SK-N-SH (cell line): Measurements from ENCODE around the gene SEBOX. TPM values are rescaled to one million over a fixed set of nuclear protein-coding genes. Genes with fewer than 3 reads are reported as not detected.

Experiments used
- CTCF ChIA-PET: fragments of 300-600, 350-600 bp; formaldehyde crosslinking; extraction: SDS; loops from one replicate; lab custom pipeline; 2021; lab: Yijun Ruan, JAX
- POLR2A ChIA-PET: fragments of 350-600 bp; sonication (Branson Sonifier 250); formaldehyde crosslinking; extraction: SDS; loops from one replicate; lab custom pipeline; 2020; ENCODE audit warnings: antibody characterized with exemption, inconsistent platforms; lab: Yijun Ruan, JAX
- DNase-seq: peaks from one replicate; pipeline ENCODE4 v3.0.0; 2012
- H2AFZ ChIP-seq: fragments of 200-600 bp; sonication (generic); 2 replicates; pipeline ENCODE4 v1.8.1; 2016; ENCODE audit warnings: antibody characterized with exemption, mild to moderate bottlenecking, low read depth
- H3F3A ChIP-seq: fragments of 200-600 bp; sonication (generic); replicated peaks from 2 replicates; pipeline ENCODE3; 2016; ENCODE audit warnings: antibody characterized with exemption, mild to moderate bottlenecking; ENCODE audit not compliant: insufficient read depth
- H3K27ac ChIP-seq, 2 experiments: fragments of 200-500 bp in 1 of 2; fragments of 200-600 bp in 1 of 2; sonication (Bioruptor generic) in 1 of 2; sonication (generic), shearing (Covaris generic) in 1 of 2; 2 replicates each; pipeline versions ENCODE4 v1.5.1 to v1.6.1; 2014 to 2016; ENCODE audit warnings: low read depth in 2 of 2, inconsistent platforms in 1 of 2, low read length in 1 of 2, mild to moderate bottlenecking in 1 of 2, mixed read lengths in 1 of 2
- H3K27me3 ChIP-seq: fragments of 200-600 bp; sonication (generic), shearing (Covaris generic); 2 replicates; pipeline ENCODE4 v1.6.1; 2016; ENCODE audit warnings: mixed run types; ENCODE audit not compliant: insufficient read depth
- H3K36me3 ChIP-seq, 2 experiments: fragments of 200-500 bp in 1 of 2; fragments of 200-600 bp in 1 of 2; sonication (Bioruptor generic) in 1 of 2; sonication (generic) in 1 of 2; replicated peaks in 1 of 2; 2 replicates each; pipeline versions ENCODE3 to v1.5.1; 2014 to 2016; ENCODE audit warnings: low read length in 1 of 2, mild to moderate bottlenecking in 1 of 2; ENCODE audit not compliant: insufficient read depth in 2 of 2, control insufficient read depth in 1 of 2
- H3K4me1 ChIP-seq, 2 experiments: fragments of 200-500 bp in 1 of 2; fragments of 200-600 bp in 1 of 2; sonication (Bioruptor generic) in 1 of 2; sonication (generic), shearing (Covaris generic) in 1 of 2; 2 replicates each; pipeline versions ENCODE4 v1.5.1 to v1.6.1; 2014 to 2016; ENCODE audit warnings: low read depth in 1 of 2, low read length in 1 of 2, mixed run types in 1 of 2; ENCODE audit not compliant: insufficient read depth in 2 of 2, control insufficient read depth in 1 of 2
- H3K4me2 ChIP-seq: fragments of 200-600 bp; sonication (generic), shearing (Covaris generic); 2 replicates; pipeline ENCODE4 v1.6.1; 2017; ENCODE audit warnings: mixed run types
- H3K4me3 ChIP-seq, 2 experiments: fragments of 200-500 bp in 1 of 2; fragments of 200-600 bp in 1 of 2; sonication (Bioruptor generic) in 1 of 2; sonication (generic), shearing (Covaris generic) in 1 of 2; 2 replicates each; pipeline versions ENCODE4 v1.5.1 to v1.8.1; 2014 to 2016; ENCODE audit warnings: low read depth in 2 of 2, inconsistent platforms in 1 of 2, low read length in 1 of 2, mild to moderate bottlenecking in 1 of 2, mixed read lengths in 1 of 2, moderate library complexity in 1 of 2
- H3K79me2 ChIP-seq: fragments of 200-600 bp; sonication (generic); 2 replicates; pipeline ENCODE4 v1.8.1; 2017; ENCODE audit warnings: mild to moderate bottlenecking; ENCODE audit not compliant: insufficient read depth
- H3K9ac ChIP-seq: fragments of 200-600 bp; sonication (generic); 2 replicates; pipeline ENCODE4 v1.6.1; 2017; ENCODE audit warnings: mixed run types
- H3K9me2 ChIP-seq: fragments of 200-600 bp; sonication (generic); 2 replicates; pipeline ENCODE4 v1.6.1; 2017; ENCODE audit warnings: mixed run types
- H3K9me3 ChIP-seq: fragments of 200-600 bp; sonication (generic); 2 replicates; pipeline ENCODE4 v1.6.1; 2017; ENCODE audit warnings: mixed run types, mild to moderate bottlenecking, moderate library complexity
- H4K20me1 ChIP-seq: fragments of 200-600 bp; sonication (generic); 2 replicates; pipeline ENCODE4 v1.6.1; 2017; ENCODE audit warnings: mild to moderate bottlenecking, mixed run types; ENCODE audit not compliant: insufficient read depth
- ELF1 ChIP-seq: IDR thresholded peaks from 2 replicates; pipeline ENCODE4 v1.4.0; 2012
- EP300 ChIP-seq, 2 experiments: IDR thresholded peaks; 2 replicates each; pipeline versions ENCODE4 v1.4.0 to v1.6.1; 2012; ENCODE audit warnings: borderline replicate concordance in 1 of 2, low read depth in 1 of 2, low read length in 1 of 2
- FOSL2 ChIP-seq: IDR thresholded peaks from 2 replicates; pipeline ENCODE4 v1.4.0; 2012; ENCODE audit warnings: low read depth, mild to moderate bottlenecking, moderate library complexity, borderline replicate concordance
- FOXJ3 ChIP-seq: sonication (generic); formaldehyde crosslinking; IDR thresholded peaks from 2 replicates; pipeline ENCODE4 v1.5.1; 2020; ENCODE audit warnings: mild to moderate bottlenecking, missing genetic modification reagents
- GATA2 ChIP-seq: sonication (generic); formaldehyde crosslinking; IDR thresholded peaks from 2 replicates; pipeline ENCODE4 v1.5.0; 2020; ENCODE audit warnings: mild to moderate bottlenecking, missing genetic modification reagents
- MEF2A ChIP-seq: IDR thresholded peaks from 2 replicates; pipeline ENCODE4 v1.4.0; 2012; ENCODE audit warnings: low read depth, borderline replicate concordance
- NFIC ChIP-seq: IDR thresholded peaks from 2 replicates; pipeline ENCODE4 v1.4.0; 2012; ENCODE audit warnings: borderline replicate concordance
- POLR2AphosphoS5 ChIP-seq: IDR thresholded peaks from 2 replicates; pipeline ENCODE4 v1.6.1; 2012; ENCODE audit warnings: low read depth, low read length
- RAD21 ChIP-seq: IDR thresholded peaks from 2 replicates; pipeline ENCODE4 v1.6.1; 2012; ENCODE audit warnings: mild to moderate bottlenecking, low read length
- RCOR1 ChIP-seq: fragments of 150-350 bp; IDR thresholded peaks from 2 replicates; pipeline ENCODE4 v1.6.1; 2017; ENCODE audit warnings: antibody characterized with exemption, low read length
- RFX5 ChIP-seq: IDR thresholded peaks from 2 replicates; pipeline ENCODE4 v1.6.1; 2012; ENCODE audit warnings: mild to moderate bottlenecking, improper control_type of control experiment, low read length
- RXRA ChIP-seq: IDR thresholded peaks from 2 replicates; pipeline ENCODE4 v1.4.0; 2012; ENCODE audit warnings: low read depth, mild to moderate bottlenecking, borderline replicate concordance
- SIN3A ChIP-seq: IDR thresholded peaks from 2 replicates; pipeline ENCODE4 v1.6.1; 2012; ENCODE audit warnings: low read depth, mild to moderate bottlenecking, low read length, moderate library complexity, borderline replicate concordance
- SMC3 ChIP-seq: IDR thresholded peaks from 2 replicates; pipeline ENCODE4 v1.6.1; 2012; ENCODE audit warnings: low read depth, low read length, improper control_type of control experiment
- TAF1 ChIP-seq: IDR thresholded peaks from 2 replicates; pipeline ENCODE4 v1.6.1; 2012; ENCODE audit warnings: low read depth, mild to moderate bottlenecking, low read length, moderate library complexity, borderline replicate concordance
- TCF12 ChIP-seq: IDR thresholded peaks from 2 replicates; pipeline ENCODE4 v1.4.0; 2012
- TEAD4 ChIP-seq: IDR thresholded peaks from 2 replicates; pipeline ENCODE4 v1.4.0; 2012; ENCODE audit warnings: mild to moderate bottlenecking, borderline replicate concordance; ENCODE audit not compliant: insufficient read depth
- YY1 ChIP-seq: IDR thresholded peaks from 2 replicates; pipeline ENCODE4 v1.4.0; 2012; ENCODE audit warnings: low read depth, mild to moderate bottlenecking
- WGBS: methylation state at CpG from one replicate; pipeline ENCODE4 v1.1.6; 2017; ENCODE audit warnings: low lambda C conversion rate; 5-methylcytosine and 5-hydroxymethylcytosine counted together
- polyA plus RNA-seq, 3 experiments: library from polyadenylated mRNA; depleted of rRNA; stranded (reverse); fragments of >200 nt; gene quantifications; 2 replicates each; pipeline ENCODE4 v1.2.3, GENCODE V29; 2012
- TF ChIP-seq, protein P1 (sequence below): fragments of 150-350 bp; IDR thresholded peaks from 2 replicates; pipeline ENCODE4 v1.6.1; 2017; ENCODE audit warnings: antibody characterized with exemption, low read length, low read depth, borderline replicate concordance
- TF ChIP-seq, protein P2 (sequence below): IDR thresholded peaks from 2 replicates; pipeline ENCODE4 v1.4.0; 2012; ENCODE audit warnings: low read depth
- TF ChIP-seq, protein P3 (sequence below): fragments of 200-600 bp; sonication (generic); IDR thresholded peaks from 2 replicates; pipeline ENCODE4 v1.6.1; 2017; ENCODE audit warnings: antibody characterized with exemption, mild to moderate bottlenecking, moderate library complexity
- TF ChIP-seq, protein P4 (sequence below): IDR thresholded peaks from 2 replicates; pipeline ENCODE4; 2012
- TF ChIP-seq, protein P5 (sequence below): fragments of 150-350 bp; IDR thresholded peaks from 2 replicates; pipeline ENCODE4 v1.6.1; 2016; ENCODE audit warnings: mild to moderate bottlenecking, low read depth, low read length
- TF ChIP-seq, protein P6 (sequence below): IDR thresholded peaks from 2 replicates; pipeline ENCODE4 v1.6.1; 2012; ENCODE audit warnings: mild to moderate bottlenecking, low read depth, low read length, moderate library complexity

The SEBOX gene
- polyA plus RNA-seq, 1 of the 3 experiments (the other 2 are of a cell fraction), result not detected

DNA sequence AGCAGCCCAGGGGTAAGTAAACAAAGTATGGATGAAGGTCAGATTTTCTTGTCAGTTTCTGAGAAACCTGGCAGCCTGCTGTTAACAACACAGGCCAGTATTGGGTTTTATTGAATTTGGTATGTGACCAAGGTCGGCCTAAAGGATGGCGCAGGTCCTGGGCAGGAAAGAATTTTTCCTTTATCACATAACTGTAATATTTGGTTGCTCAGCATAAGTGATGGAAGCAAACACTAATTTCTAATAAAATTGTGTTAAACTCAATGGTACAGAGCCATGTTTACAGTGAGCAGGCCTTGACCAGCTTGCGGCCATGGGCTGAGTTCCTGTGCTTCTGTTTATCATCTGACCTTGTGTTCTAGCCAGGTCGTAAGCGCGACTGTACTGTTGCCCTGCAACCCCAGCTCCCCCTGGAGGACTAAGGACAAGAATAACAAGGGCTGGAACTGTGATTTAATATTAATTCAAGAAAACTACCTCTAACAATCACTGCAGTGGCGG is 18.2 kb downstream of the SEBOX start:
- H3K36me3 ChIP-seq, result peaks cover 62 to 82% of the 10 kb centered on the region in 2 experiments
- peak overlapping the region; percentile 53 for H3K4me2 ChIP-seq
- no peaks in the 10 kb centered on the region for H4K20me1 ChIP-seq
- H3K27ac ChIP-seq, result peak overlapping the region; percentile 80 to 83
- H3K9me3 ChIP-seq, result no peaks in the 10 kb centered on the region
- peaks cover 7% of the 10 kb centered on the region; the same call in 1 of the 2 replicates for H3K79me2 ChIP-seq
- CTCF ChIA-PET, result interaction anchor here (0.8 to 2.0 kb wide), 4 partner anchors 11 to 118 kb away, joined by 3 to 8 read pairs (median 4); partner anchors contain the start of genes IFT20, POLDIP2 and TNFAIP1
- 74% methylated on average over 7 of the region's 7 CpGs for WGBS
- H3F3A ChIP-seq, result peaks cover 43% of the 10 kb centered on the region
- H3K9me2 ChIP-seq, result no peaks in the 10 kb centered on the region
- H3K4me1 ChIP-seq, result peaks cover 9 to 23% of the 10 kb centered on the region in 2 experiments
- peak overlapping the region; percentile 5; the same call in 1 of the 2 replicates for H3K9ac ChIP-seq
- DNase-seq, result peak; percentile 39
- no peaks in the 10 kb centered on the region for H3K27me3 ChIP-seq
- no peak overlapping the region for H2AFZ ChIP-seq
- no peak overlapping the region for H3K4me3 ChIP-seq
- POLR2A ChIA-PET, result interaction anchor here (0.9 to 2.9 kb wide), 4 partner anchors 8 to 11 kb away, joined by 3 to 15 read pairs (median 9); partner anchors contain the start of genes IFT20, POLDIP2 and TNFAIP1
- TF ChIP-seq, protein P1, sequence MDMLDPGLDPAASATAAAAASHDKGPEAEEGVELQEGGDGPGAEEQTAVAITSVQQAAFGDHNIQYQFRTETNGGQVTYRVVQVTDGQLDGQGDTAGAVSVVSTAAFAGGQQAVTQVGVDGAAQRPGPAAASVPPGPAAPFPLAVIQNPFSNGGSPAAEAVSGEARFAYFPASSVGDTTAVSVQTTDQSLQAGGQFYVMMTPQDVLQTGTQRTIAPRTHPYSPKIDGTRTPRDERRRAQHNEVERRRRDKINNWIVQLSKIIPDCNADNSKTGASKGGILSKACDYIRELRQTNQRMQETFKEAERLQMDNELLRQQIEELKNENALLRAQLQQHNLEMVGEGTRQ, result no peak
- TF ChIP-seq RAD21, result peak; percentile 23; the same call in 1 of the 2 replicates
- no peak for TF ChIP-seq FOSL2
- TF ChIP-seq, protein P2, sequence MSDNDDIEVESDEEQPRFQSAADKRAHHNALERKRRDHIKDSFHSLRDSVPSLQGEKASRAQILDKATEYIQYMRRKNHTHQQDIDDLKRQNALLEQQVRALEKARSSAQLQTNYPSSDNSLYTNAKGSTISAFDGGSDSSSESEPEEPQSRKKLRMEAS, result no peak
- TF ChIP-seq, protein P3, sequence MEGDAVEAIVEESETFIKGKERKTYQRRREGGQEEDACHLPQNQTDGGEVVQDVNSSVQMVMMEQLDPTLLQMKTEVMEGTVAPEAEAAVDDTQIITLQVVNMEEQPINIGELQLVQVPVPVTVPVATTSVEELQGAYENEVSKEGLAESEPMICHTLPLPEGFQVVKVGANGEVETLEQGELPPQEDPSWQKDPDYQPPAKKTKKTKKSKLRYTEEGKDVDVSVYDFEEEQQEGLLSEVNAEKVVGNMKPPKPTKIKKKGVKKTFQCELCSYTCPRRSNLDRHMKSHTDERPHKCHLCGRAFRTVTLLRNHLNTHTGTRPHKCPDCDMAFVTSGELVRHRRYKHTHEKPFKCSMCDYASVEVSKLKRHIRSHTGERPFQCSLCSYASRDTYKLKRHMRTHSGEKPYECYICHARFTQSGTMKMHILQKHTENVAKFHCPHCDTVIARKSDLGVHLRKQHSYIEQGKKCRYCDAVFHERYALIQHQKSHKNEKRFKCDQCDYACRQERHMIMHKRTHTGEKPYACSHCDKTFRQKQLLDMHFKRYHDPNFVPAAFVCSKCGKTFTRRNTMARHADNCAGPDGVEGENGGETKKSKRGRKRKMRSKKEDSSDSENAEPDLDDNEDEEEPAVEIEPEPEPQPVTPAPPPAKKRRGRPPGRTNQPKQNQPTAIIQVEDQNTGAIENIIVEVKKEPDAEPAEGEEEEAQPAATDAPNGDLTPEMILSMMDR, result peak; percentile 39
- no peak for TF ChIP-seq TEAD4
- no peak for TF ChIP-seq MEF2A
- TF ChIP-seq EP300 (IDR thresholded peaks at IDR 0.05; ENCODE audit: borderline replicate concordance in 1 of 2, low read depth in 1 of 2, low read length in 1 of 2), result no peak
- TF ChIP-seq FOXJ3 (CRISPR knock-in tag), result no peak
- no peak for TF ChIP-seq RCOR1
- no peak for TF ChIP-seq POLR2AphosphoS5
- no peak for TF ChIP-seq RXRA
- TF ChIP-seq, protein P4, sequence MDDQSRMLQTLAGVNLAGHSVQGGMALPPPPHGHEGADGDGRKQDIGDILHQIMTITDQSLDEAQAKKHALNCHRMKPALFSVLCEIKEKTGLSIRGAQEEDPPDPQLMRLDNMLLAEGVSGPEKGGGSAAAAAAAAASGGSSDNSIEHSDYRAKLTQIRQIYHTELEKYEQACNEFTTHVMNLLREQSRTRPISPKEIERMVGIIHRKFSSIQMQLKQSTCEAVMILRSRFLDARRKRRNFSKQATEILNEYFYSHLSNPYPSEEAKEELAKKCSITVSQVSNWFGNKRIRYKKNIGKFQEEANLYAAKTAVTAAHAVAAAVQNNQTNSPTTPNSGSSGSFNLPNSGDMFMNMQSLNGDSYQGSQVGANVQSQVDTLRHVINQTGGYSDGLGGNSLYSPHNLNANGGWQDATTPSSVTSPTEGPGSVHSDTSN, result no peak
- no peak for TF ChIP-seq SIN3A
- peak; percentile 1; the same call in 1 of the 2 replicates for TF ChIP-seq SMC3
- TF ChIP-seq, protein P5, sequence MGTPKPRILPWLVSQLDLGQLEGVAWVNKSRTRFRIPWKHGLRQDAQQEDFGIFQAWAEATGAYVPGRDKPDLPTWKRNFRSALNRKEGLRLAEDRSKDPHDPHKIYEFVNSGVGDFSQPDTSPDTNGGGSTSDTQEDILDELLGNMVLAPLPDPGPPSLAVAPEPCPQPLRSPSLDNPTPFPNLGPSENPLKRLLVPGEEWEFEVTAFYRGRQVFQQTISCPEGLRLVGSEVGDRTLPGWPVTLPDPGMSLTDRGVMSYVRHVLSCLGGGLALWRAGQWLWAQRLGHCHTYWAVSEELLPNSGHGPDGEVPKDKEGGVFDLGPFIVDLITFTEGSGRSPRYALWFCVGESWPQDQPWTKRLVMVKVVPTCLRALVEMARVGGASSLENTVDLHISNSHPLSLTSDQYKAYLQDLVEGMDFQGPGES, result no peak
- TF ChIP-seq ELF1, result no peak
- TF ChIP-seq TCF12, result no peak
- TF ChIP-seq NFIC, result no peak
- TF ChIP-seq GATA2 (CRISPR knock-in tag), result no peak
- no peak for TF ChIP-seq TAF1
- no peak for TF ChIP-seq RFX5
- TF ChIP-seq YY1, result no peak
- TF ChIP-seq, protein P6, sequence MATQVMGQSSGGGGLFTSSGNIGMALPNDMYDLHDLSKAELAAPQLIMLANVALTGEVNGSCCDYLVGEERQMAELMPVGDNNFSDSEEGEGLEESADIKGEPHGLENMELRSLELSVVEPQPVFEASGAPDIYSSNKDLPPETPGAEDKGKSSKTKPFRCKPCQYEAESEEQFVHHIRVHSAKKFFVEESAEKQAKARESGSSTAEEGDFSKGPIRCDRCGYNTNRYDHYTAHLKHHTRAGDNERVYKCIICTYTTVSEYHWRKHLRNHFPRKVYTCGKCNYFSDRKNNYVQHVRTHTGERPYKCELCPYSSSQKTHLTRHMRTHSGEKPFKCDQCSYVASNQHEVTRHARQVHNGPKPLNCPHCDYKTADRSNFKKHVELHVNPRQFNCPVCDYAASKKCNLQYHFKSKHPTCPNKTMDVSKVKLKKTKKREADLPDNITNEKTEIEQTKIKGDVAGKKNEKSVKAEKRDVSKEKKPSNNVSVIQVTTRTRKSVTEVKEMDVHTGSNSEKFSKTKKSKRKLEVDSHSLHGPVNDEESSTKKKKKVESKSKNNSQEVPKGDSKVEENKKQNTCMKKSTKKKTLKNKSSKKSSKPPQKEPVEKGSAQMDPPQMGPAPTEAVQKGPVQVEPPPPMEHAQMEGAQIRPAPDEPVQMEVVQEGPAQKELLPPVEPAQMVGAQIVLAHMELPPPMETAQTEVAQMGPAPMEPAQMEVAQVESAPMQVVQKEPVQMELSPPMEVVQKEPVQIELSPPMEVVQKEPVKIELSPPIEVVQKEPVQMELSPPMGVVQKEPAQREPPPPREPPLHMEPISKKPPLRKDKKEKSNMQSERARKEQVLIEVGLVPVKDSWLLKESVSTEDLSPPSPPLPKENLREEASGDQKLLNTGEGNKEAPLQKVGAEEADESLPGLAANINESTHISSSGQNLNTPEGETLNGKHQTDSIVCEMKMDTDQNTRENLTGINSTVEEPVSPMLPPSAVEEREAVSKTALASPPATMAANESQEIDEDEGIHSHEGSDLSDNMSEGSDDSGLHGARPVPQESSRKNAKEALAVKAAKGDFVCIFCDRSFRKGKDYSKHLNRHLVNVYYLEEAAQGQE, result no peak
